GM21447 (cell line): ENCODE results near the gene FLNB.

Source experiments
- ATAC-seq: cut with Tn5 transposase; IDR thresholded peaks from one replicate; pipeline ENCODE4 v1.9.1; 2021; ENCODE audit not compliant: unreplicated experiment

The FLNB gene

GRCh38 chr3:58006661-58007060 is 1.6 kb upstream of the FLNB start:
- no peak for ATAC-seq

GRCh38 chr3:58009026-58009748 is 965 bp downstream of the FLNB start:
- no peak for ATAC-seq

GRCh38 chr3:58009749-58010535 is 1.7 kb downstream of the FLNB start:
- no peak for ATAC-seq

- ATAC-seq = no peak
Measured at GRCh38 chr3:58010562-58010961, 2.3 kb downstream of the FLNB start.

- no peak for ATAC-seq
Measured at GRCh38 chr3:58011580-58011979, 3.4 kb downstream of the FLNB start.

- no peak for ATAC-seq
Measured at GRCh38 chr3:58012302-58012701, 4.1 kb downstream of the FLNB start.

GRCh38 chr3:58013099-58013498 is 4.9 kb downstream of the FLNB start:
- no peak for ATAC-seq

- no peak for ATAC-seq
Measured at GRCh38 chr3:58013973-58014649, 5.9 kb downstream of the FLNB start.

GRCh38 chr3:58015520-58015915 is 7.3 kb downstream of the FLNB start:
- ATAC-seq = no peak

- ATAC-seq = no peak
Measured at GRCh38 chr3:58016710-58017109, 8.5 kb downstream of the FLNB start.

- ATAC-seq = no peak
Measured at GRCh38 chr3:58018892-58019742, 10.9 kb downstream of the FLNB start.

GRCh38 chr3:58020783-58021071 is 12.5 kb downstream of the FLNB start:
- no peak for ATAC-seq

GRCh38 chr3:58021072-58021959 is 13.1 kb downstream of the FLNB start:
- ATAC-seq = no peak

- ATAC-seq = no peak
Measured at GRCh38 chr3:58021962-58022361, 13.7 kb downstream of the FLNB start.

- no peak for ATAC-seq
Measured at GRCh38 chr3:58022490-58022889, 14.3 kb downstream of the FLNB start.

GRCh38 chr3:58023531-58023930 is 15.3 kb downstream of the FLNB start:
- ATAC-seq = no peak

- no peak for ATAC-seq
Measured at GRCh38 chr3:58025406-58025805, 17.2 kb downstream of the FLNB start.

GRCh38 chr3:58025837-58026569 is 17.8 kb downstream of the FLNB start:
- ATAC-seq = no peak

- no peak for ATAC-seq
Measured at GRCh38 chr3:58026598-58026997, 18.4 kb downstream of the FLNB start.
